SK-MEL-5 (cell line): ENCODE results near the gene NUTM1. TPM values are rescaled to one million over a fixed set of nuclear protein-coding genes. Genes with fewer than 3 reads are reported as not detected.
A peak's percentile ranks its signal among the peaks of the same experiment; 100 is the strongest.
"Not testable (repeated sequence)": the region's sequence is repeated elsewhere in the genome, so short reads cannot be mapped to it uniquely, and the experiment has no call there.

ENCODE experiments used
- DNase-seq: peaks from one replicate; pipeline ENCODE4 v3.0.0-alpha.2; 2016; ENCODE audit warnings: low read depth, low spot score
- in situ Hi-C: cut with HindIII; loops from 2 replicates; pipeline ENCODE4 v1.10.0; 2016; ENCODE audit warnings: low sequenced_read_pairs, high pct_unique_total_duplicates, low pct_unique_long_range_greater_than_20kb
- total RNA-seq: library from RNA; depleted of rRNA; stranded (reverse); fragments of >200 nt; shearing (Covaris generic); gene quantifications from 2 replicates; pipeline ENCODE4 v1.2.3, GENCODE V29; 2014

Gene NUTM1
- total RNA-seq, 1 experiment from 2014 or later, result not detected

DNA sequence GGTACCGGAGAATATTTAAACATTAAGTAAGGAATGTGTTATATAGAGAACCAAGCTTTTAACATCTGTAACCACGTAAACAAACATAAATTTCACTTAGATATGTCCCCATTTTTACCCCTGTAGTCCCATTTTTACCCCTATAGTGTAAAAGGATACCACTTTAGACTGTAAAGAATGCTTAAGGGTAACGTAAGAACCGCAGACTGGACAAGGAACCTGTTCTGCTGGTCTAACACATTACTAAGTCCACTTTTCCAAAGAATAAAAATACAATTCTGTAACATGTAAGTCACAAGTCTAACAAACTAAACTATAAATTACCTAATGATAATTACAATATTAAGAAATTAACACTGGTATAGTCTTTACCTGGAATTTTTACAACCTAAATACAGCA lies 8.4 kb upstream of the NUTM1 start:
- DNase-seq, result no peak

DNA sequence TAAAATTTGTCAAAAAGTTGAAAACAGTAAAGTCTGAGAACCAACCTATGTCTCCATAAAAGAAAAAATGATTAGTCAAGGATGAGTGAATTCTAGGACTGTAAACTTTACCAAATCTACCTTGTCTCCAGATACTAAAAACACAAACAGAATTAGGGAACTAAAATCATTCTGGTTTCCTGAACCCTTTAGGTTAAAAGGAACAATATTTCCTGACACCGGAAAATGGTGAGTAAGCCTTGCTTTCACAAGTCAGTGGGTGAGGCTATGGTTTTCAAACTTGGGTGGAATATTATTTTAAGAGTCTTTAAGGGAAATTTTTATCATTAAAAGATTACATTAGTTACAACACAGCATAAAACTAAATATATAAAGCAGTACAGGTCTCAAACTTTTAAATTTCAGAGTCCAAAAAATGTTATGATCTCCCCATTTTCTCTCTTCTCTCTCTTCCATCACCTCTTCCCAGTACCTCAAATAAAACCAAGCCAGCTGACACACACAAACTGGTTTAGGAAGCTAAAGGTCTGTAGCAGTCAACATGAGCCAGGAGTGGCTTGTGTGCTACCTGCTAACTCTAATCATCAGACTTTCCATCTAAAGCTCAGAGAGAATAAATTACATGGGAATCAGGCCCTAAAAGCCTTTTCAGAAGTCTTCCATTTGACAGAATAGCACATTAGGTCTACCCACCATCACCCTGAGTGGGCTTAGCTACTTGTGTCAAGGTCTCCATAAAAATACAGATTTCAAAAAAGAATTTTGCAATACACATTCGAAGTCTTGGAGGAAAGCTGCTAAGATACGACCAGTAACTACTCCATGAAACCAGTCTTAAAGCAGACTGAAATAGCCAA lies 7.7 kb upstream of the NUTM1 start:
- no peak for DNase-seq
- in situ Hi-C loops, result no loop called here

More for the DNA sequence above, 8.4 kb upstream of the NUTM1 start:
- in situ Hi-C loops, result no loop called here

DNA sequence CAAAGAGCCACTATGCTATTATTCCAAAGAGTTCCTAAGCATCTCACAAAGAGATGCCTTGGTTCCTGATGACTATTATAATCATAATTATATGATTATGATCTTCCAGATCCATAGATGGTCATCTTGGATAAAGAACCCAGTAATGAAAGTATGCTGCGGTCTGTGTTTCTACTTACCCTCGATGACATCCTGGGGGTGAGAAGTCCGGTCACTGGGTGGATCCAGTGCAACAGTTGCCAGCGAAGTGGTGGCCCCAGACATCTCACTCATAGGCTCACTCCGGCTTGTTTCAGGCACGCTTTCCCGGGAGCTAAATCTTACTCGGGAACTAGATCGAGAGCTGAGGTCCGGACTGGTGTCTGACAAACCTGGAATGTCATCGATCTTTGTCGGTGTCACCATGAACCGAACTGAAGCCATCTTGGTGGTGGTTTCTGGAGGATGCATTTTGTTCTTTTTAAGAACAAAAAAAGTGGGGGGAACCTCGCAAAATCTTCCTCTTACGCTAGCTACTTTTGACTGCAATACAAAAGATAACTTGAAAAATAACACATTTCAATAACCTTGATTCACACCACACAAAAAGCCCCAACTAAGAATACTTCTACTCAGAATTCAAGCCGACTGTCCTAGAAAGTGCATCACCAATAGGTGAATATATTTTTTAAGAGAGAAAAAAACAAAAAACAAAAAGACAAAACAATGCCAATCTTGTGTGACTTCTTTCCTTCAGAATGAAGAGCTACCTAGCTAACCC lies 6.7 kb upstream of the NUTM1 start:
- no peak for DNase-seq
- in situ Hi-C loops, result no loop called here

DNA sequence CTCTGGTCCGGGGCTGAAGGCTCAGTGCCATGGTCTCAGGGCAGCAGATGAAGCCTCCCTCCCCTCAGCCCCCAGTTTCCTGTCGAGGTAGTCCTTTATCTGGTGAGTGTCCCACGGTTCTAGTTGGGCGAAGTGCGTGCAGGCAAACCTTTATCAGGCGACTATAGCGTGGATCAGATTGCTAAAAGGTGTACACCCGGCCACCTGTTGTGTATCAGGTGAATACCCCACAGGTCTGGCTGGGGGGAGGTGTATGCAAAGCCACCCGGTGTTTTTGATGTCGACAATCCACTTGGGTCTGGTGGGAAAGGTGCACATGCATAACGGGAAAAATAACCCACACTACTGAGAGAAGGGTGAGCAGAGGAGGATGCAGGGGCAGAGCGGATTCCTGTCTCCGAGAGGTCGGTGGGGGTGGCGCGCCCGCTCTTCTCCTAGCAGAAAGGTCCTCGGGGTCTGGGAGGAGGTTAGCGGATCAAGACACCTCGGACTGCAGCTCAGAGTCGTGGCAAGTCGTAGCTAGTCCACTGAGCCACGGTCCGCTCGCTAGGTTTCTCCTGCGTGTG lies 6.0 kb upstream of the NUTM1 start:
- no peak for DNase-seq
- in situ Hi-C loops, result no loop called here

DNA sequence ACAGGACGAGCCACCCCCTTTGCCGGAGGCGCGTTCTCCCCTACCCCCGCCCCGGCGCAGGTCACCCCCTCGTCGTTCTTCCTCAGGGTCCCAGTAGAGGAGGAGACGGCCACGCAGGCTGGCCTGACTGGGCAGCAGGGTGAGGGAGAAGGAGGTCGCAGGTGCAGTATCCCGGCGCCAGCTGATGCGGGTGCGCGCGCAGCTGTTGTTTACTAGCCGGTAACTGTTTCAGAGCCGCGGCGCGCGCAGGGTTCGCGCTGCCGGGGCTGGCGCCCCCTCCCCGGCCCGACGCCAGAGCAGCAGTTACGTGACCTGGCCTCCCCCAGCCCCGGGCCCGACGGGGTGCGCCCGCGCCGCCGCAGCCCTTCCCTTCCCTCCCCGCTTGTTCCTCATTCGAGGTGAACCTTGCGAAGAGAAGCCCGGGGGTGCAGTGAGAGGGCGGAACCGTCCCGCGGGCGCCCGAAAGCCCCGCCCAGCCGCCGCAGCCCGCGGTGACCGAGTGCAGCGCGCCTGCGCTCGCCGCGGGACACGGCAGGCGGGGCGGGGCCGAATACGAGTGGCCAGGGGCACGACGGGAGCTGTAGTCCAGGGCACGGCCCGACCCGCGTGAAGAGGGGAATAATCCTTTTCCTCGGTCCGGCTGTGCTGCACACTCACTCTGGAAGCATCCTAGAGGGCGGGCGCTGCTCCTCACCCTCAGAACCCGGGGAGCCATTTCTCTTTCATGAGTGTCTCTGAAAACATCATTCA lies 5.4 kb upstream of the NUTM1 start, which contains the start of gene SLC12A6:
SLC12A6 (minus strand) TSS at position 225 of the 750 bp plus-strand sequence. CDS start 1,101 bp downstream, outside the sequence.
- DNase-seq, result peak; percentile 90
- in situ Hi-C loops, result no loop called here

DNA sequence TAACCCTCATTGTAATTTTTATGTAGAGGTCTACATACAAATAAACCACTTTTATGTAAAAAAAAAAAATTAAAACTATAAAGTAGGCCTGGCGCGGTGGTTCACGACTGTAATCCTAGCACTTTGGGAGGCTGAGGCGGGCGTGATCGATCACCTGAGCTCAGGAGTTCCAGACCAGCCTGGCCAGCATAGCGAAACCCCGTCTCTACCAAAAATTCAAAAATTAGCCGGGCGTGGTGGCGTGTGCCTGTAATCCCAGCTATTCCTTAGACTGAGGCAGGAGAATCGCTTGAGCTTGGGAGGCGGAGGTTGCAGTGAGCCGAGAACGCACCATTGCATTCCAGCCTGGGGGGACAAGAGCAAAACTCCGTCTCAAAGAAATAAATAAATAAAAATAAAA lies 4.8 kb upstream of the NUTM1 start:
- no peak for DNase-seq
- in situ Hi-C loops, result no loop called here

DNA sequence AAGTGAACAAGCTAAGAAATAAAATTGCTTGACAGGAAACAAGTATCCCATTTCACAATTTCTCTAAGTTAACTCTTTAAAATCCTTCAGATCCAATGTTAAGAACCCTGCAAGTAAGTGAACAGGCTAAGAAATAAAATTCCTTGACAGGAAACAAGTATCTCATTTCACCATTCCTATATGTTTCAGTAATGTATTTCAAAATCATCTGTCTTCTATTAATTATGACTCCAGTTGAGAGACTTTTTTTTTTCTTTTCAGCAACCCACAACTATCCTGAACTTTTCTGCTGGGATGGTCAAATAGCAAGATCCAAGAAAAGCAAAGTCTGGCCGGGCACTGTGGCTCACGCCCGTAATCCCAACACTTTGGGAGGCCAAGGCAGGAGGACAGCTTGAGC lies 3.2 kb upstream of the NUTM1 start:
- in situ Hi-C loops, result no loop called here
- no peak for DNase-seq

DNA sequence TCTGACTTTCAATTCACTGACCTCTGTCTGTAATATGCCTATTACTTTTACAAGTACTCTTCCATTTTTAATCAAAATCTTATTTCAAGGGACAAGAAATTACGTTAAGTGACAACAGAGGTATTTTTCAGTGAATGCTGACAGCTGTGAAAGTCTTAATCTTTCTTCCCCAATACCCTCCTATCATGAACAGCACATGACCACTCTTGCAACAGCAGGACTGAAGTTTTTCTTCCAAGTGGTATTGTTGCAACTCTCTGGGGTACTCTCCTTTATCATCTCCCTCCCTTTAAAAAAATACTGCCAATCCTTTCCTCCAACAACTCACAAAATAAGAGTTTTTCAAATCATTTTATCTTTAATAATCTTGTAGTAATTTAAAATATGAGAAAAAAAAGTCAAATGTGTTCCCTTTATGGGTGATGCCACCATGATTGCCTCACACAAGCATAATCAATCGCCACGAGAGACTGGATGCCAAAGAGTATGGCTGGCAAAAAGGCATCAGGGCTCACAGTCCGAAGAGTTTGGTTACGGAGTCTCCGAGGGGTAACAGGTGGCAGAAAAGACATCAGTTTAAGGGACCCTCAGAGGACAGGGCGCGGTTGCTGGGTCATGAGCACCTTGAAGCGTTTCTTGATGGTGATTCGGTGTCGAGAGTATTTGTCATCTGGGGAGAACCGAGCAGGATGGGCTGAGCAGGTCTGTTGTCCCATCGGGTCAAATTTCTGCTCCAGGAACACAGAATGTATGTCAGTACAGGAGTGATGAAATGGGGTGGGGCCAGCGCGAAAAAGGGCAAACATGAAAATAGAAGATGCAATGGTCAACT lies 1.5 kb upstream of the NUTM1 start:
- in situ Hi-C loops, result no loop called here
- no peak for DNase-seq

DNA sequence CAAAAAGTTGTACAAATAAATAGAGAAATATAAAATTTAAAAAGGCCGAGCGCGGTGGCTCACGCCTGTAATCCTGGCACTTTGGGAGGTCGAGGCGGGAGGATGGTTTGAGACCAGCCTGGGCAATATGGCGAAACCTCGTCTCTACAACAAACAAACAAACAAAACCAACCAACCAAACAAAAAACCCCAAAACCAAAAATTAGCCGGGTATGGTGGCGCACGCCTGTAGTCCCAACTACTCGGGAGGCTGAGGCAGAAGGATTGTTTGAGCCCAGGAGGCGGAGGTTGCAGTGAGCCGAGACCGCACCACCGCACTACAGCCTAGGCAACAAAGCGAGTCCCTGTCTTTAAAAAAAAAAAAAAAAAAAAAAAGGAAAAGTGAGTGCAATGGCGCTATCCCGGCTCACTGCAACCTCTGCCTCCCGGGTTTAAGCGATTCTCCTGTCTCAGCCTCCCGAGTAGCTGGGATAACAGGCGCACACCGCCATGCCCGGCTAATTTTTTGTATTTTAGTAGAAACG lies 840 bp upstream of the NUTM1 start:
- DNase-seq, result peak; percentile 32
- in situ Hi-C loops, result not testable (repeated sequence)

DNA sequence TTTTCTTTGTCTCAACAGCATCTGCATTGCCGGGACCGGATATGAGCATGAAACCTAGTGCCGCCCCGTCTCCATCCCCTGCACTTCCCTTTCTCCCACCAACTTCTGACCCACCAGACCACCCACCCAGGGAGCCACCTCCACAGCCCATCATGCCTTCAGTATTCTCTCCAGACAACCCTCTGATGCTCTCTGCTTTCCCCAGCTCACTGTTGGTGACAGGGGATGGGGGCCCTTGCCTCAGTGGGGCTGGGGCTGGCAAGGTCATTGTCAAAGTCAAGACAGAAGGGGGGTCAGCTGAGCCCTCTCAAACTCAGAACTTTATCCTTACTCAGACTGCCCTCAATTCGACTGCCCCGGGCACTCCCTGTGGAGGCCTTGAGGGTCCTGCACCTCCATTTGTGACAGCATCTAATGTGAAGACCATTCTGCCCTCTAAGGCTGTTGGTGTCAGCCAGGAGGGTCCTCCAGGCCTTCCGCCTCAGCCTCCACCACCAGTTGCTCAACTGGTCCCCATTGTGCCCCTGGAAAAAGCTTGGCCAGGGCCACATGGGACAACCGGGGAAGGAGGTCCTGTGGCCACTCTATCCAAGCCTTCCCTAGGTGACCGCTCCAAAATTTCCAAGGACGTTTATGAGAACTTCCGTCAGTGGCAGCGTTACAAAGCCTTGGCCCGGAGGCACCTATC lies 5.0 kb downstream of the NUTM1 start:
- in situ Hi-C loops, result no loop called here
- no peak for DNase-seq

DNA sequence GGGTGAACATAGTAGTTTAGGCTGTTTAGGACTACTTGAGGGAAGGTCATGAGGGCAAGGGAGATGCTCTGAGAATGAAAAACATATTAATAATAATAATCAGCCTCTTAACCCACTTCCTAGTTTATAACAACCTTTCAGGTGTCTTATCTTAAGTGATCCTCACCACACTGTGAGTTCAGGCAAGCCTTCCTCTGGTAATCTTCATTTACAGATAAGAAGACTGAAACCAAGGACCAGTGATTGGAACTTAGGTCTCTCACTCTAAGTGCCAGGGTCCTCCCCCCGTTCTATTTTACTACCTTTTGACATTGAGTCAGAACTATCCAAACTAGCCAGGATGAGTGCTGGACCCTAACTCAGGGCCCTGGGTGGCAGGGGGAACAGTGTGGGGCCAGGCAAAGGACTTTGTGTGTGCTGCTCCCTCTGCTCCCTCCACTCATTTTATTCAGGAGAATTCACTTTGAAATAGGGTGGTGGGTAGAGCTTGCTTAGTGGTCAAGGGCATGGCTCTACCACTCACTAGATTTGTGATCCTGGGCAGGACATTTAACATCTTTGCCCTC lies 5.7 kb downstream of the NUTM1 start:
- in situ Hi-C loops, result no loop called here
- no peak for DNase-seq

DNA sequence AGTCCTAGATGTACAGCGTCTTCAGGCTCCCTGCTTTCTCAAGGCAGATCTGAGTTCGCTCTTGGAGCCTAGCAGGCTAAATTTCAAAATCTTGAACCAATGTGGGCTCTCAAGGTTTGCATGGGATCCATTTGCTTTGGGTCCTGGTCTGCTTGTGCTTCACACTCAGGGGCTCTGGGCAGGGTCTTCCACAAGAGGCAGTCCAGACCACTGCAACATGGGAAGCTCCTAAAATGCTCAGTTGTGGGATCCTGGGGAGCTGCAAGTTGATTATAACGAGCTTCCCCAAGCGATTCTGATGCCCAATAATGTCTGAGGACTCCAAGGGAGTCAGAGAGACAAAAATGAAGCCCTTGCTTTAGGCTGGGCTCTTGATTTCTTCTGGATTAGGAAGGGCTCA lies 6.7 kb downstream of the NUTM1 start:
- no peak for DNase-seq
- in situ Hi-C loops, result no loop called here

DNA sequence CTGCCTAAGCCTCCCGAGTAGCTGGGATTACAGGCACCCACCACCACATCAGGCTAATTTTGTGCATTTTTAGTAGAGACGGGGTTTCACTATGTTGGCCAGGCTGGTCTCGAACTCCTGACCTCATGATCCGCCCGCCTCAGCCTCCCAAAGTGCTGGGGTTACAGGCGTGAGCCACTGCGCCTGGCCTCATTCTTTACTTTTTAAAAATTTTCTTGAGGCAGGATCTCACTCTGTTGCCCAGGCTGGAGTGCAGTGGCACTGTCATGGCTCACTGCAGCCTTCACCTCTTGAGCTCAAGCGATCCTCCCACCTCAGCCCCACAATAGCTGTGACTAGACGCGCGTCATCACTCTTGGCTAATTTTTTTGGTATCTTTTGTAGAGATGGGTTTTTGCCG lies 9.9 kb downstream of the NUTM1 start:
- DNase-seq, in situ Hi-C loops: not testable (repeated sequence)

DNA sequence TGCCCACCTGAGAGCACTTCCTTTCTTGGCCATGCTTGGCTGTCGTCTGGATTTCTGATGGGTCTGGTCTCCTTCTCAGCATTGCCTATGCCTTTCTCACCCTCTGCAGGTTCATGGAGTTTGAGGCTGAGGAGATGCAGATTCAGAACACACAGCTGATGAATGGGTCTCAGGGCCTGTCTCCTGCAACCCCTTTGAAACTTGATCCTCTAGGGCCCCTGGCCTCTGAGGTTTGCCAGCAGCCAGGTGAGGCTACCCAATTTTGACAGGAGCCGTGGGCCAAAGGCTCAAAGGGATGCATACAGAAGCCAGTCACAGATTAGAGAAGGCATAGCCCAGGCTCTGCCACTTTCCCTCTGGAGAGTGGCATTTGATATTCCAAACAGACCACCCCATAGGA lies 10.5 kb downstream of the NUTM1 start:
- in situ Hi-C loops, result no loop called here
- DNase-seq, result no peak

DNA sequence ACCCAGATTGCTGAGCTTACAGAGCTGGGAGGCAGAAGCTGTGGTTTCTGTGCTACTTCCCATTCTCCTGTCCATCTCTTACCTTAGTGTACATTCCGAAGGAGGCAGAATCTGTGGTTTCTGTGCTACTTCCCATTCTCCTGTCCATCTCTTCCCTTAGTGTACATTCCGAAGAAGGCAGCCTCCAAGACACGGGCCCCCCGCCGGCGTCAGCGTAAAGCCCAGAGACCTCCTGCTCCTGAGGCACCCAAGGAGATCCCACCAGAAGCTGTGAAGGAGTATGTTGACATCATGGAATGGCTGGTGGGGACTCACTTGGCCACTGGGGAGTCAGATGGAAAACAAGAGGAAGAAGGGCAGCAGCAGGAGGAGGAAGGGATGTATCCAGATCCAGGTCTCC lies 11.2 kb downstream of the NUTM1 start:
- in situ Hi-C loops, result no loop called here
- no peak for DNase-seq

DNA sequence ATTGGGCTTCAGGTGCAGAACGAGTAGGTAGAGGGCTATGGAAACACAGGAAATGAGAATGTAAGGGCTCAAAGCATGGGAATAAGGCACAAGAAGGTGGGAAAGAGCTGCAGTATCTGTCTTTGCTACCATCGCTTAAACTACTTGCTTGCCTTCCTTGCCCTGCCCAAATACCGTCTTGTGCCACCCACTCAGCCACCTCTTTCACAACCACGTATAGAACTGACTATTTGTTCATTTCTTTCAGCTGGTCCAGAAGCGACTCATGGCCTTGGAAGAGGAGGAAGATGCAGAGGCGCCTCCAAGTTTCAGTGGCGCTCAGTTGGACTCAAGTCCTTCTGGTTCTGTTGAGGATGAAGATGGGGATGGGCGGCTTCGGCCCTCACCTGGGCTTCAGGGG lies 12.1 kb downstream of the NUTM1 start:
- no peak for DNase-seq
- in situ Hi-C loops, result no loop called here
